ENCODE results near the gene APCDD1L.

GRCh38 chr20:58475466-58475865 lies 39.7 kb downstream of the APCDD1L start:
- TF ChIP-seq CTCF (IDR thresholded peaks at IDR 0.05) (no peak), POLR2AphosphoS5 (IDR thresholded peaks at IDR 0.05) (no peak), EP300 (IDR thresholded peaks at IDR 0.05) (no peak)

All from sigmoid colon (tissue), 4 donors.